SU-DHL-6 (cell line): ENCODE results near the gene STAT1.

Source experiments
- H2AFZ ChIP-seq: fragments of 200-600 bp; sonication (generic); 2 replicates; pipeline ENCODE4 v1.6.1; 2014; ENCODE audit warnings: low read depth, mild to moderate bottlenecking, moderate library complexity, mixed read lengths, antibody characterized with exemption, low read length; ENCODE audit not compliant: severe bottlenecking
- H3F3A ChIP-seq: fragments of 200-600 bp; shearing (Covaris generic); 2 replicates; pipeline ENCODE4 v1.6.0; 2016; ENCODE audit warnings: antibody characterized with exemption, mild to moderate bottlenecking; ENCODE audit not compliant: insufficient read depth
- H3K27ac ChIP-seq: fragments of 200-600 bp; sonication (generic); 2 replicates; pipeline ENCODE4 v1.5.1; 2016; ENCODE audit warnings: low read depth, mild to moderate bottlenecking, low read length, moderate library complexity, mixed read lengths
- H3K27me3 ChIP-seq: fragments of 200-600 bp; sonication (generic), shearing (Covaris generic); 2 replicates; pipeline ENCODE4 v1.6.0; 2014; ENCODE audit warnings: mild to moderate bottlenecking, low read length
- H3K36me3 ChIP-seq: fragments of 200-600 bp; sonication (generic); 2 replicates; pipeline ENCODE4 v1.6.1; 2014; ENCODE audit warnings: mild to moderate bottlenecking, low read length, mixed read lengths
- H3K4me2 ChIP-seq: fragments of 300-600, 200-600 bp; shearing (Covaris generic), sonication (generic); 2 replicates; pipeline ENCODE4 v1.6.0; 2014; ENCODE audit warnings: low read length, low read depth, mild to moderate bottlenecking; ENCODE audit not compliant: poor library complexity, severe bottlenecking
- H3K4me3 ChIP-seq: fragments of 200-600 bp; sonication (generic); 2 replicates; pipeline ENCODE4 v1.5.1; 2014; ENCODE audit warnings: antibody characterized with exemption, low read length, mild to moderate bottlenecking, mixed read lengths; ENCODE audit not compliant: insufficient read depth, poor library complexity, severe bottlenecking
- H3K79me2 ChIP-seq: fragments of 200-600 bp; sonication (generic); 2 replicates; pipeline ENCODE4 v1.6.1; 2014; ENCODE audit warnings: mild to moderate bottlenecking, low read length, moderate library complexity; ENCODE audit not compliant: insufficient read depth
- H3K9ac ChIP-seq: fragments of 200-600 bp; sonication (generic); 2 replicates; pipeline ENCODE4 v1.7.0; 2014; ENCODE audit warnings: mild to moderate bottlenecking, low read length
- H3K9me2 ChIP-seq: fragments of 200-600 bp; sonication (generic); replicated peaks from 2 replicates; pipeline ENCODE4 v1.6.1; 2014; ENCODE audit warnings: low read length; ENCODE audit not compliant: insufficient read depth
- H3K9me3 ChIP-seq: fragments of 200-600 bp; sonication (generic); 2 replicates; pipeline ENCODE4 v1.6.1; 2014; ENCODE audit warnings: low read length, mixed read lengths; ENCODE audit not compliant: insufficient read depth
- H4K20me1 ChIP-seq: fragments of 200-600 bp; sonication (generic); 2 replicates; pipeline ENCODE4 v1.6.1; 2014; ENCODE audit warnings: low read depth, mild to moderate bottlenecking, antibody characterized with exemption, low read length, moderate library complexity, mixed read lengths
- EZH2phosphoT487 ChIP-seq: fragments of 200-600 bp; sonication (generic), shearing (Covaris generic); conservative IDR thresholded peaks from 2 replicates; pipeline ENCODE4 v1.6.1; 2018; ENCODE audit warnings: mild to moderate bottlenecking, antibody characterized with exemption, low read length, moderate library complexity, mixed read lengths
- TF ChIP-seq, protein P1 (sequence below): fragments of 200-600 bp; sonication (generic); IDR thresholded peaks from one replicate; pipeline ENCODE4 v1.5.1; 2017; ENCODE audit warnings: antibody characterized with exemption, mild to moderate bottlenecking, low read length, moderate library complexity; ENCODE audit not compliant: insufficient read depth, poor library complexity, severe bottlenecking

The STAT1 gene

DNA sequence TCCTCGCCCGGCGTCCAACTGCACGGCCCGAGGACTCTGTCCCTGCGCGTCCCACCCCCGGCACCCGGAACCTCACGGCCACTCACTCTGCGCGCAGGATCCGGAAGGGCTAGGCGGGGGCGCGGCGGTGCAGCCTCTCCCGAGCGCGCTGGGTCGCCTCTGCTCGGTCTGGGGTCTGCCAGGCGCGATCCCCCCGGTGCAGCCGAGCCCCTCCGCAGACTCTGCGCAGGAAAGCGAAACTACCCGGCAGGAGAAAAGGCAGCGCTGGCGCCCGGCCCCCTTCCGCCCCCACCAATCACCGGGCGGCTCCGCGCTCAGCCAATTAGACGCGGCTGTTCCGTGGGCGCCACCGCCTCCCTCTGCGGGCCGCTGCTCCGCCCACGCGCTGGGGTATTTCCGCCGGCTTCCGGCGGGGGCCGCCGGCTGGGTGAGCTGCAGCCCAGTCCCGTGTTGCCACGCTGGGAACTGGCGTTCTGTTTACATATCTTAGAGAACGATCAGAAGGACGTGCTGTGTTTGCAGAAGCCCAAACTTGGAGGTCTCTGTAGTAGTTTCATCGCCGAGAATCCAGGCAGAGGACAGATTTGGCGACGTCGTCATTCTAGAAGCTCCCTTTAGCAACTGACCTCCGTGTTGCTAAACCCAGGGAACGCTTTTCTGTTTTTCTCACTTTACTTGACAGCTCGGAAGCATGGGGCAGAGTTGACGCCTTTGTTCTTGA is at the start of gene STAT1:
STAT1 (minus strand) TSS at position 240 of the 721 bp plus-strand sequence. CDS start 4,168 bp downstream, outside the sequence.
- TF ChIP-seq, protein P1, sequence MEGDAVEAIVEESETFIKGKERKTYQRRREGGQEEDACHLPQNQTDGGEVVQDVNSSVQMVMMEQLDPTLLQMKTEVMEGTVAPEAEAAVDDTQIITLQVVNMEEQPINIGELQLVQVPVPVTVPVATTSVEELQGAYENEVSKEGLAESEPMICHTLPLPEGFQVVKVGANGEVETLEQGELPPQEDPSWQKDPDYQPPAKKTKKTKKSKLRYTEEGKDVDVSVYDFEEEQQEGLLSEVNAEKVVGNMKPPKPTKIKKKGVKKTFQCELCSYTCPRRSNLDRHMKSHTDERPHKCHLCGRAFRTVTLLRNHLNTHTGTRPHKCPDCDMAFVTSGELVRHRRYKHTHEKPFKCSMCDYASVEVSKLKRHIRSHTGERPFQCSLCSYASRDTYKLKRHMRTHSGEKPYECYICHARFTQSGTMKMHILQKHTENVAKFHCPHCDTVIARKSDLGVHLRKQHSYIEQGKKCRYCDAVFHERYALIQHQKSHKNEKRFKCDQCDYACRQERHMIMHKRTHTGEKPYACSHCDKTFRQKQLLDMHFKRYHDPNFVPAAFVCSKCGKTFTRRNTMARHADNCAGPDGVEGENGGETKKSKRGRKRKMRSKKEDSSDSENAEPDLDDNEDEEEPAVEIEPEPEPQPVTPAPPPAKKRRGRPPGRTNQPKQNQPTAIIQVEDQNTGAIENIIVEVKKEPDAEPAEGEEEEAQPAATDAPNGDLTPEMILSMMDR, result no peak
- TF ChIP-seq EZH2phosphoT487, result no peak
- Histone ChIP-seq H3K27ac (0 out of 2 replicates have a peak within 1 kb of the TSS, but pooled peaks have one; percentile 35), H2AFZ (peak within 1 kb of the TSS; percentile 88), H3K4me2 (peak within 1 kb of the TSS; percentile 95), H3K79me2 (peaks cover 12% of the 10 kb centered on the region; the same call in 1 of the 2 replicates), H3K9me2 (no peaks in the 10 kb centered on the region), H3K36me3 (0 out of 2 replicates have a peak, but pooled peaks cover 7% of the 10 kb centered on the region), H3F3A (peaks cover under 1% of the 10 kb centered on the region; the same call in 1 of the 2 replicates), H3K27me3 (no peaks in the 10 kb centered on the region), H3K9ac (peak within 1 kb of the TSS; percentile 83), H3K4me3 (peak within 1 kb of the TSS; percentile 80), H3K9me3 (no peaks in the 10 kb centered on the region), H4K20me1 (no peaks in the 10 kb centered on the region)

DNA sequence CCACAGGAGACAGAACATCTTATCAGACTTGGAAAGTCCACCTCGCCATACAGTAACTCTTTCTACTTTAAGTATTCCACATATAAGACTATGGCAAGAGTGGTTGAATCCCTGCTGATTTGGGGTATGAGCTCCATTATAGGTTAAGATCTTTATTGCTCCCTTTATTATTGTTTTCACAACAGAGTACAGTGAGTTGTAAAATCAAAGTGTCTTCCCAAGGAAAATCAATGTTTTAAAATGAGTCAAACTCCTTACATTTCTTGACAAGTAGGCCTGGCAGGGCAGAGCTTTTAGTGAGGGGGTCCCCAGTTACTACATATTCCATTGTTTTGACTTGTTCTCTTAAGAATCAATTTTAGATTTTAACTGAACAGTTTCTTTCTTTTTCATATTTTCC is 49.6 kb upstream of the STAT1 start:
- no peak overlapping the region for H3K9ac ChIP-seq
- H3K9me2 ChIP-seq, result no peaks in the 10 kb centered on the region
- no peaks in the 10 kb centered on the region for H3K9me3 ChIP-seq
- no peak overlapping the region for H3K4me2 ChIP-seq
- H2AFZ ChIP-seq, result no peak overlapping the region
- no peak for TF ChIP-seq EZH2phosphoT487
- TF ChIP-seq, protein P1, result no peak
- H3K27ac ChIP-seq, result no peak overlapping the region
- no peaks in the 10 kb centered on the region for H3K36me3 ChIP-seq
- H3K27me3 ChIP-seq, result no peaks in the 10 kb centered on the region
- no peak overlapping the region for H3K4me3 ChIP-seq
- no peaks in the 10 kb centered on the region for H4K20me1 ChIP-seq
- H3K79me2 ChIP-seq, result no peaks in the 10 kb centered on the region
- no peaks in the 10 kb centered on the region for H3F3A ChIP-seq

DNA sequence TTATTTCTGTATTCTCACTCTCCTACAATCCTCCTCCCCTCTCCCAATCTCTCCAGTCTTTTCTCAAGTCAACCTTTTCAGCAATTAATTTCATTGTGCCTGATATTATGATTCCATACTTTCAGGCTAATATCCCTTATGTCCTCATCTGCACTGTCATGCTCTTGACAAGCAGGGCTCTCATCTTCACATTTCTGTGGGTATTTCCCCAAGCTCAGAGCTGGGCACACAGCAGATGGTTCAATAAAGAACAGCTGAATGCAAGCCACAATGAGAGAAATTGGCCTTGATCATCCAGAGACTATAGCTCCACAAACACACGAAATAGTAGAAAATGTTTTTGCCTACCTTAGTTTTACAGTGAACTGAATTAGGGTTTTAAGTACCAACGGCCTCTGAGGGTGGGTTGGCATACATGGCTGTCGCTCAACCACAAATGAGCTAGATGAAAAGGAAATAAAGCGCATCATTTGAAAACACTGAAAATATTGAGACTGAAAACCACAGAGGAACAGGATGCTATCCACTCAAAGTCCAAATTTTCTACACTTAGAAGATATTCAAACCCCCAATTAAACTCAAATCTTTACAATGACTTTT is 47.5 kb upstream of the STAT1 start:
- H3K9me3 ChIP-seq, result no peaks in the 10 kb centered on the region
- H3K9ac ChIP-seq, result no peak overlapping the region
- TF ChIP-seq EZH2phosphoT487, result no peak
- TF ChIP-seq, protein P1, result no peak
- no peaks in the 10 kb centered on the region for H3K9me2 ChIP-seq
- H4K20me1 ChIP-seq, result no peaks in the 10 kb centered on the region
- no peaks in the 10 kb centered on the region for H3K36me3 ChIP-seq
- H3K27me3 ChIP-seq, result no peaks in the 10 kb centered on the region
- H3K79me2 ChIP-seq, result no peaks in the 10 kb centered on the region
- no peak overlapping the region for H3K4me2 ChIP-seq
- H3K27ac ChIP-seq, result no peak overlapping the region
- no peak overlapping the region for H3K4me3 ChIP-seq
- no peak overlapping the region for H2AFZ ChIP-seq
- H3F3A ChIP-seq, result no peaks in the 10 kb centered on the region
